Omental fat pad (tissue), 4 donors: Measurements from ENCODE around the gene PHC1. TPM values are rescaled to one million over a fixed set of nuclear protein-coding genes. Genes with fewer than 3 reads are reported as not detected.
"Not testable (repeated sequence)": the region's sequence is repeated elsewhere in the genome, so short reads cannot be mapped to it uniquely, and the experiment has no call there.

Experiments used
- ATAC-seq: fragments of 150-250 bp; one replicate; pipeline ENCODE4 v1.9.1; 2016; ENCODE audit warnings: mild to moderate bottlenecking, moderate library complexity; ENCODE audit not compliant: low FRiP score
- DNase-seq: peaks from one replicate; pipeline ENCODE4 v3.0.0-alpha.2; 2019; ENCODE audit warnings: low spot score
- total RNA-seq, 4 donors: library from RNA; depleted of rRNA; stranded (reverse); fragments of >200 nt; gene quantifications; one replicate each; pipeline ENCODE4 v1.1.0, GENCODE V29; 2016
- TF ChIP-seq, protein P1 (sequence below), 3 donors: fragments of 450-650 bp; IDR thresholded peaks; one replicate each; pipeline ENCODE4 v1.5.1; 2016 to 2017; ENCODE audit warnings: antibody characterized with exemption in 3 of 3, mild to moderate bottlenecking in 3 of 3, moderate library complexity in 2 of 3

PHC1 gene
- total RNA-seq, 4 donors from 2014 or later, result 19.3 to 30.3 (median 25.8) TPM

GRCh38 chr12:8897081-8897480 lies 17.2 kb upstream of the PHC1 start:
- DNase-seq (no peak), ATAC-seq (no peak)
- TF ChIP-seq, protein P1, sequence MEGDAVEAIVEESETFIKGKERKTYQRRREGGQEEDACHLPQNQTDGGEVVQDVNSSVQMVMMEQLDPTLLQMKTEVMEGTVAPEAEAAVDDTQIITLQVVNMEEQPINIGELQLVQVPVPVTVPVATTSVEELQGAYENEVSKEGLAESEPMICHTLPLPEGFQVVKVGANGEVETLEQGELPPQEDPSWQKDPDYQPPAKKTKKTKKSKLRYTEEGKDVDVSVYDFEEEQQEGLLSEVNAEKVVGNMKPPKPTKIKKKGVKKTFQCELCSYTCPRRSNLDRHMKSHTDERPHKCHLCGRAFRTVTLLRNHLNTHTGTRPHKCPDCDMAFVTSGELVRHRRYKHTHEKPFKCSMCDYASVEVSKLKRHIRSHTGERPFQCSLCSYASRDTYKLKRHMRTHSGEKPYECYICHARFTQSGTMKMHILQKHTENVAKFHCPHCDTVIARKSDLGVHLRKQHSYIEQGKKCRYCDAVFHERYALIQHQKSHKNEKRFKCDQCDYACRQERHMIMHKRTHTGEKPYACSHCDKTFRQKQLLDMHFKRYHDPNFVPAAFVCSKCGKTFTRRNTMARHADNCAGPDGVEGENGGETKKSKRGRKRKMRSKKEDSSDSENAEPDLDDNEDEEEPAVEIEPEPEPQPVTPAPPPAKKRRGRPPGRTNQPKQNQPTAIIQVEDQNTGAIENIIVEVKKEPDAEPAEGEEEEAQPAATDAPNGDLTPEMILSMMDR (IDR thresholded peaks at IDR 0.05), result no peak

DNA sequence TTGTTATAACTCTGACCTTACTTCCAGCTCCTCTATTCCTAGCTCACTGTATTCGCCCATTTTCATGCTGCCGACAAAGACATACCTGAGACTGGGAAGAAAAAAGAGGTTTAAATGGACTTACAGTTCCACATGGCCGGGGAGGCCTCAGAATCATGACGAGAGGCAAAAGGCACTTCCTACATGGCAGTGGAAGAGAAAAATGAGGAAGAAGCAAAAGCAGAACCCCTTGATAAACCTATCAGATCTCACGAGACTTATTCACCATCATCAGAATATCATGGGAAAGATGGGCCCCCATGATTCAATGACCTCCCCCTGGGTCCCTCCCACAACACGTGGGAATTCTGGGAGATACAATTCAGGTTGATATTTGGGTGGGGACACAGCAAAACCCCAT lies 14.5 kb upstream of the PHC1 start:
- no peak for ATAC-seq
- DNase-seq, result no peak
- TF ChIP-seq, protein P1 (IDR thresholded peaks at IDR 0.05), result no peak

DNA sequence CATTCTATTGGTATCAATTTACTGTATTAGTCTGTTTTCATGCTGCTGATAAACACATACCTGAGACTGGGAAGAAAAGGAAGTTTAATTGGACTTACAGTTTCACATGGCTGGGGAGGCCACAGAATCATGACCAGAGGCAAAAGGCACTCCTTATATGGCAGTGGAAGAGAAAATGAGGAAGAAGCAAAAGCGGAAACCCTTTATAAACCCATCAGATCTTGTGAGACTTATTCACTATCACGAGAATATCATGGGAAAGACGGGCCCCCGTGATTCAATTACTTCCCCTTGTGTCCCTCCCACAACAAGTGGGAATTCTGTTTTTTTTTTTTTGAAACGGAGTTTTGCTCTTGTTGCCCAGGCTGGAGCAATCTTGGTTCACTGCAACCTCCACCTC lies 11.6 kb upstream of the PHC1 start:
- not testable (repeated sequence) for ATAC-seq

DNA sequence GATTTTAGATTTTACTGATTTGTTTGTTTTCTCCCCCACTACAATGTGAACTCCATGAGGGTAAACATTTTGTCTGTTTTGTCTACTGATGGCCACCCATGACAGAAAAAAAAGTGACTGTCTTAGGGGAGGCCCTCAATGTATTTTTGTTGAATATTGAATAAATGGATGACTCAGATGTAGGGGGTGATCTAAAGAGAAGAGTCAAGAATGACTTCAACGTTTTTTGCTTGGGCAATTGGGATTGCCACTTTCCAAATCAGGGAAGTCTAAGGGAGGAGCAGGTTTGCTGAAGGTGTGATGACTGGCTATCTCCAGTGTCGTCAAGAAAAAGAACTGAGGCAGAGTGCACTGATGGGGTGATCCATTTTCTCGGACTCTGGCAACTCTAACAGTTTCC lies 10.7 kb upstream of the PHC1 start:
- TF ChIP-seq, protein P1 (IDR thresholded peaks at IDR 0.05), result no peak
- DNase-seq (no peak), ATAC-seq (no peak)

More for the DNA sequence above, 11.6 kb upstream of the PHC1 start:
- not testable (repeated sequence) for DNase-seq

GRCh38 chr12:8904665-8905064 lies 9.6 kb upstream of the PHC1 start:
- ATAC-seq, result no peak
- DNase-seq, result no peak
- TF ChIP-seq, protein P1 (IDR thresholded peaks at IDR 0.05), result no peak

GRCh38 chr12:8905546-8905945 lies 8.8 kb upstream of the PHC1 start:
- ATAC-seq, result no peak
- TF ChIP-seq, protein P1 (IDR thresholded peaks at IDR 0.05), result no peak

DNA sequence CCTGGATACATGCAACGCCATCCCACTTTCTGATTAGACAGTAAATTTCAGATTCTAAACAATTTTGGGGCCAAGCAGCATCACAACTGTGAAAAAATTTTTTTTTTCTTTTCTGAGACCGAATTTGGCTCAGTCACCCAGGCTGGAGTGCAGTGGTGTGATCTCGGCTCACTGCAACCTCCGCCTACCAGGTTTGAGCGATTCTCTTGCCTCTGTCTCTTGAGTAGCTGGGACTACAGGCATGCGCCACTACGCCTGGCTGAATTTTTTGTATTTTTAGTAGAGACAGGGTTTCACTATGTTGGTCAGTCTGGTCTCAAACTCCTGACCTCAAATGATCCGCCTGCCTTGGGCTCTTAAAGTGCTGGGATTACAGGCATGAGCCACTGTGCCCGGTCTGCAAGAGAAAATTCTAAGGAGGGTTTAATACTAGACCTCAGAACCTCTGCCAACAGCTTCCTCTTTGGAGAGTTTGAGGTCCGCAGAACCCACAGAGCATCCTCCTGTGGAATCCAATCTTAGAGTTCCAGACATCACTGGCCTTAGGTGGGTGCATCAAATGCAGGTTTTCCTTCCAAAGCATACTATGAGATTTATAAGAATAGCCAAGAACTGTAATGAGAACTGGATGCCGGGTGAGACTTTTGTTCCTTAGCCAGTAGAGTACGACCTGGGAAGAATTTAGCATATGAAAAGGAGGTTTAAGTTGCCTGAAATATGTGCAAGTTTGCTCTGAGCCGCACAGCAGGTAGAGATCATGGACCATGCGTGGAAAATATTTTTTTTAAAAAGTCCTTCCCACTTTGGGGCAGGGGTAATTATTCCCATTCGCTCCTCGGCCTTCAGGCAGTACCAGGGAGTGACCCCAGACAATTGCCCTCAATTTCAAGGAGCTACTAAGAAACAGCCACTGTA lies 7.8 kb upstream of the PHC1 start:
- DNase-seq, result no peak
- ATAC-seq, result no peak
- TF ChIP-seq, protein P1 (IDR thresholded peaks at IDR 0.05), result no peak

More at GRCh38 chr12:8905546-8905945, 8.8 kb upstream of the PHC1 start:
- DNase-seq, result no peak
